GM18505 (cell line): ENCODE results near the gene KRT80.

Experiments
- ATAC-seq: cut with Tn5 transposase; IDR thresholded peaks from one replicate; pipeline ENCODE4 v1.9.1; 2021; ENCODE audit not compliant: unreplicated experiment
- POLR2A ChIP-seq: IDR thresholded peaks from 4 replicates; pipeline ENCODE4 v1.6.1; 2011; ENCODE audit warnings: borderline replicate concordance; ENCODE audit not compliant: insufficient read depth, insufficient read length; ENCODE audit errors: extremely low read depth

KRT80 gene

GRCh38 chr12:52232203-52232673 lies 40.4 kb upstream of the KRT80 start:
- ATAC-seq = no peak
- TF ChIP-seq POLR2A = no peak

- no peak for TF ChIP-seq POLR2A
- ATAC-seq = no peak
These were observed 39.7 kb upstream of the KRT80 start for GRCh38 chr12:52231305-52232202.

GRCh38 chr12:52230364-52231281 lies 38.8 kb upstream of the KRT80 start:
- no peak for TF ChIP-seq POLR2A
- no peak for ATAC-seq

GRCh38 chr12:52229836-52230343 lies 38.1 kb upstream of the KRT80 start:
- ATAC-seq = no peak
- no peak for TF ChIP-seq POLR2A

- TF ChIP-seq POLR2A = no peak
These were observed 37.1 kb upstream of the KRT80 start for GRCh38 chr12:52228931-52229330.

GRCh38 chr12:52228366-52228765 lies 36.6 kb upstream of the KRT80 start:
- TF ChIP-seq POLR2A = no peak
- no peak for ATAC-seq

More at GRCh38 chr12:52228931-52229330, 37.1 kb upstream of the KRT80 start:
- ATAC-seq = no peak

- no peak for ATAC-seq
These were observed 35.9 kb upstream of the KRT80 start for GRCh38 chr12:52227606-52228166.

GRCh38 chr12:52226446-52226845 lies 34.6 kb upstream of the KRT80 start:
- TF ChIP-seq POLR2A = no peak
- ATAC-seq = no peak

More at GRCh38 chr12:52227606-52228166, 35.9 kb upstream of the KRT80 start:
- no peak for TF ChIP-seq POLR2A

- TF ChIP-seq POLR2A = no peak
- ATAC-seq = no peak
These were observed 33.9 kb upstream of the KRT80 start for GRCh38 chr12:52225752-52226151.

- TF ChIP-seq POLR2A = no peak
- ATAC-seq = no peak
These were observed 32.3 kb upstream of the KRT80 start for GRCh38 chr12:52224151-52224550.

- ATAC-seq = no peak
- no peak for TF ChIP-seq POLR2A
These were observed 31.7 kb upstream of the KRT80 start for GRCh38 chr12:52223406-52224039.

GRCh38 chr12:52222692-52223091 lies 30.9 kb upstream of the KRT80 start:
- TF ChIP-seq POLR2A = no peak

More at GRCh38 chr12:52222692-52223091, 30.9 kb upstream of the KRT80 start:
- no peak for ATAC-seq
